Prostate gland (tissue), 2 donors: Measurements from ENCODE around the gene USP25.

Source experiments
- CTCF ChIP-seq, 4 experiments: fragments of 200-600 bp in 2 of 4; fragments of 450-650 bp in 2 of 4; sonication (generic) in 2 of 4; IDR thresholded peaks; 1 replicate in 3 of 4; 2 replicates in 1 of 4; pipeline ENCODE4 v1.5.1; 2016 to 2019; ENCODE audit warnings: antibody characterized with exemption in 4 of 4, mild to moderate bottlenecking in 2 of 4, moderate library complexity in 2 of 4
- POLR2A ChIP-seq: fragments of 450-650 bp; IDR thresholded peaks from one replicate; pipeline ENCODE4 v1.6.1; 2016; ENCODE audit warnings: antibody characterized with exemption, mild to moderate bottlenecking

DNA sequence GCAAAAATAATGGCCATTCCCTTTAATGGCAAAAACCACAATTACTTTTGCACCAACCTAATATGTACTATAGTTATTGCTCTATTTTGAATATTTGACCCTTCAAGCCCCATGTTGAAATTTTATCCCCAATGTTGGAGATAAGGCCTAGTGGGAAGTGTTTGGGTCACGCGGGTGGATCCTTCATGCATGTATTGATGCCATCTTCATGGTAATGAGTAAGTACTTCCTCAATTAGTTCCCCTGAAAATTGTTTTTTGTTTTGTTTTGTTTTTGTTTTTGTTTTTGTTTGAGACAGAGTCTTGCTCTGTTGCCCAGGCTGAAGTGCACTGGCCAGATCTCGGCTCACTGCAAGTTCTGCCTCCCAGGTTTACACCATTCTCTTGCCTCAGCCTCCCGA is 9.8 kb upstream of the USP25 start:
- no peak for TF ChIP-seq CTCF (IDR thresholded peaks at IDR 0.05)
- no peak for TF ChIP-seq POLR2A
